ENCODE data around the gene STIM2.
"Not testable (repeated sequence)": the region's sequence is repeated elsewhere in the genome, so short reads cannot be mapped to it uniquely, and the experiment has no call there.

The STIM2 gene

GRCh38 chr4:27005905-27006590, 145.4 kb downstream of the STIM2 start:
- ATAC-seq, result no peak

GRCh38 chr4:27006646-27007045, 146.0 kb downstream of the STIM2 start:
- no peak for ATAC-seq

GRCh38 chr4:27007507-27007906, 146.9 kb downstream of the STIM2 start:
- ATAC-seq, result no peak

- no peak for ATAC-seq
Measured at GRCh38 chr4:27008679-27009078, 148.0 kb downstream of the STIM2 start.

GRCh38 chr4:27009539-27009938, 148.9 kb downstream of the STIM2 start:
- ATAC-seq, result no peak

GRCh38 chr4:27010334-27010940, 149.8 kb downstream of the STIM2 start:
- peak; percentile 46 to 53 for ATAC-seq

GRCh38 chr4:27011401-27011800, 150.8 kb downstream of the STIM2 start:
- no peak for ATAC-seq

- ATAC-seq, result no peak
Measured at GRCh38 chr4:27013012-27013411, 152.4 kb downstream of the STIM2 start.

- no peak for ATAC-seq
Measured at GRCh38 chr4:27016551-27016950, 155.9 kb downstream of the STIM2 start.

GRCh38 chr4:27017623-27018022, 157.0 kb downstream of the STIM2 start:
- ATAC-seq, result no peak

GRCh38 chr4:27018076-27018475, 157.4 kb downstream of the STIM2 start:
- ATAC-seq, result no peak

- no peak for ATAC-seq
Measured at GRCh38 chr4:27018910-27019309, 158.3 kb downstream of the STIM2 start.

GRCh38 chr4:27019766-27020165, 159.1 kb downstream of the STIM2 start:
- ATAC-seq, result no peak

GRCh38 chr4:27020203-27020602, 159.6 kb downstream of the STIM2 start:
- no peak for ATAC-seq

- no peak for ATAC-seq
Measured at GRCh38 chr4:27020603-27021002, 160.0 kb downstream of the STIM2 start.

- ATAC-seq, result no peak
Measured at GRCh38 chr4:27022963-27023362, 162.3 kb downstream of the STIM2 start.

- no peak for ATAC-seq
Measured at GRCh38 chr4:27023366-27023765, 162.7 kb downstream of the STIM2 start.

- ATAC-seq, result no peak
Measured at GRCh38 chr4:27024805-27025204, 164.2 kb downstream of the STIM2 start.

- no peak for ATAC-seq
Measured at GRCh38 chr4:27027428-27027827, 166.8 kb downstream of the STIM2 start.

- ATAC-seq, result not testable (repeated sequence)
Measured at GRCh38 chr4:27035127-27035526, 174.5 kb downstream of the STIM2 start.

GRCh38 chr4:27040356-27040755, 179.7 kb downstream of the STIM2 start:
- ATAC-seq, result no peak

GRCh38 chr4:27042411-27042810, 181.8 kb downstream of the STIM2 start:
- ATAC-seq, result no peak

GRCh38 chr4:27043200-27043599, 182.6 kb downstream of the STIM2 start:
- no peak for ATAC-seq

- ATAC-seq, result no peak
Measured at GRCh38 chr4:27046851-27047250, 186.2 kb downstream of the STIM2 start.
